ENCODE measurements around the gene PRKN.

PRKN gene

DNA sequence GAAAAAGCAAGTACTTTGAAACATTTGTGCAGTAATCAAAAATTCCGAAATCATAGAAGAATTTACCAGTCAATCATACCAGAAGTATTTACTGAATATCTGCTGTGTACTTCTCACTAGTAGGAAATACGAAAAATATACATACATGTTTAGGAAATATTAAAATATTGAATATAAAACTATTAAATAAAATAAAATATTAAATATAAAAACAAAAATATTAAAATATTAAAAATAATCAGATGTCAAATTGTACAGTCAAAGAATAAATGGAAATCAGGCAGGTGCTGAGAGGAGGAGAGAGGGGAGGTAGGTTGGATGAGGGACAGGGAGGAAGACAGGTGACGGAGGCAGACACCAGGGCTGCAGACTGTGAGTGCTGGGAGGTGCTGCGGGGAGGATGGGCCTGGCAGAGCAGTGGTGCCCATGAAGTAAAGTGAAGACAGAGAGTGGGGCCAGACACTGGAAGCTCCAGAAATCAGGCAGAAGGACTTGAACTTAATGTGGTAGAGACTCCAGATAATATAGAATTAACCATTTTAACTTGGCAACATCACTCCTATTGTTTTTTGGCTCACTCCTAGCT lies 55.9 kb downstream of the PRKN start:
- no peak for DNase-seq

- DNase-seq: no peak
Measured at GRCh38 chr6:162670345-162670744, 57.2 kb downstream of the PRKN start.

- no peak for DNase-seq
Measured at GRCh38 chr6:162666246-162666645, 61.3 kb downstream of the PRKN start.

DNA sequence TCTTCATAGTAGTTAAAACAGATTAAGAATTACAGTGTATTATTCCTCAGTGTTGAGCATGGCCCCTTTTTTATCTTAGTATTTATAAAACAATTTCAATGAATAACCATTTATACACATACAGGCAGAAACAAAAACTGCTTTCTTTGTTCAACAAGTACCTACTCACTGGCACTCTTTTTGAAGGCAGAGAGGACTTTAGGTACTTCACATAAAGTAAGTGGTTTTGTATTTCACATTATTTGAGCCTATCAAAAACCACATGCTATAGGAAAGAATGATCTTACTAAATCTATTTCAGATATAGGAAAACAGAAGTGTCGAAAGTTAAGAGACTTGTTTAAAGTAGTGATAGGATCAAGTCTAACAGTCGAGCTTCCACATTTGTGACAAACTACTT lies 73.8 kb downstream of the PRKN start:
- no peak for DNase-seq

DNA sequence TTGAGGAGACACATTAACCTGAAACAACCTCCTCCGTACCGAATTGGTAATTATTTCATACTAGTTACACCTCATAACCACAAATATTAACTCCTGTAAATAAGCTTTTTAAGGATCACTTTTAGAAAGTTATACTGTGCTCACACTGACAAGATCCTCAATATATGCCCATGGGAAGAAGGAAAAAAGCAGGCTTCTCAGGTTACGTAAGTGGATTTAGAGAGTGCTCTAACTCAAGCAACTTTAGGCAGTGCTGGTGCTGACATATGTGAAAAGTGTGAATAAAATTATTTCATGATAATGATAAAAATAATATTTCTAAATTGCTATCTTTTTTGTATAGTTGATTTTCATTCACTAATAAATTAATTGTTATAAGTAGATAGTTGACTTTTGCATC lies 76.1 kb downstream of the PRKN start:
- no peak for DNase-seq

DNA sequence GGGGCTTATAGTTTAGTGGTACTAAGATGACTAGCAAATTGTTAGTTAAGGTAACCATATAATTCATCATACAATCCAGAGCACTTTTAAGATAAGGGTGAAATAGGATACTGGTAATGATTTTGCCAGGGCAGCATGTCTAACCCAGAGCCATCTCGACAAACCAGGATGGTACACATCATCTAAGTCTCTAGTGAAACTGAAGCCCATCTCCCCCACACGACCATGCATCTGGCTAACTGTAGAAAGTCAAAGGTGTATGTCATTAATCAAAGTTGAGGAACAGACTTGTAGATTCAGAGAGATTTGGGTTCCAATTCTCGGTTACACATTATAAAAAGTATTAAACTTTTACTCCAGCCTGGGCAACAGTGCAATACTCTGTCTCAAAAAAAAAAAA lies 78.3 kb downstream of the PRKN start:
- no peak for DNase-seq

- no peak for DNase-seq
Measured at GRCh38 chr6:162644153-162644552, 83.4 kb downstream of the PRKN start.

DNA sequence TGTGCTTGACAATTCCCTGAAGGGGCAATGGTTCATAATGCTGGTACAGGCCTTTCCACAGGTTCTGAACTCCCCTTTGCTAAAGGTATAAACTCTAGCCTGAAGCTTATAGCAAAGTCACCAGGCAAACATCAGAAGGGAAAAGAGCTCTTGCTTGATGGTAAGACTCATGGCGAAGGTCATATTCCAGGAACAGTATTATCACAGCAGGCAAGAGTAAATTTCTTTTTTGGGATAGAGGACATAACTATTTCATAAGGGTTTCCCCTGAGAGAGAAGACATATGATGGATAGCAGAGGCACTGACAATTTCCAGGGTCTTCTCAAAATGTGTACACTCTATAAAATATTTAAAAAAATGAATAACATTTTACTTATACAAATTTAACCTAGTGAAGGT lies 86.8 kb downstream of the PRKN start:
- DNase-seq: no peak

DNA sequence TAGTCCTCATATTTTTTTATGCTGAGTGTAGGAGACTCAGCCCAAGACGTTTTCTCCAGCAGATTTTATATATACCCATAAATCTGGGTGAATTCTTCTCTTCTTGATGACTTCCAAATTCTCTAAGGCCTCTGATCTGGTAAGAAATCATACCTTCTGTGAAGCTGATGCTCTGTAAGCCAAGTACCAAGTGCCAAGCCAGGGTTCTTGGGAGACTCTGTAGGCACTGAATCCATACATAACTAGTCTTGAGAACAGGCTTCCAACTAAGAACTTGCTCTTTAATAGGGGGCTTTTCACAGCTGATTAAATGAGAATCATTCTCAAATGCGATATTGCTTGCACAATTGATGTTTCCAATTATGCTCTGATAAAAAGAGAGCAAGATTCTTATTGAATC lies 87.6 kb downstream of the PRKN start:
- no peak for DNase-seq

- no peak for DNase-seq
Measured at GRCh38 chr6:162638931-162639574, 88.5 kb downstream of the PRKN start.

DNA sequence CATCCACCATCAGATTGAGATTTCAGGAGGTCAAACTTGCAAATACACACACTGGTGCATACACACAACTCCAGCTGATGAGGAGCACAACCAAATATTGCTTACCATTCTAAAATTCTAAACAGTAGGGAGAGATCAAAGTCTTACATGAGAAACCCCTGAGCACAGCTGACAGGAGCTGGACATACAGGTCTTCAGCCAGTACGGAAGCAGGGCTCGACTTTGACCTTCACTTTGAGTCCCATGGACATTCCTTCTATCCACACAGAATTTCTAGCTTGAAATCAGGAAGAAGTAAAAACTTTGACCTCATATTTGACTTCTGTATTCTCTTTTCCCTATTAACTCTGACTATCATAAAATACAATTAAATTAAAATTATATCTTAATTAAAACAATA lies 90.2 kb downstream of the PRKN start:
- DNase-seq: no peak

DNA sequence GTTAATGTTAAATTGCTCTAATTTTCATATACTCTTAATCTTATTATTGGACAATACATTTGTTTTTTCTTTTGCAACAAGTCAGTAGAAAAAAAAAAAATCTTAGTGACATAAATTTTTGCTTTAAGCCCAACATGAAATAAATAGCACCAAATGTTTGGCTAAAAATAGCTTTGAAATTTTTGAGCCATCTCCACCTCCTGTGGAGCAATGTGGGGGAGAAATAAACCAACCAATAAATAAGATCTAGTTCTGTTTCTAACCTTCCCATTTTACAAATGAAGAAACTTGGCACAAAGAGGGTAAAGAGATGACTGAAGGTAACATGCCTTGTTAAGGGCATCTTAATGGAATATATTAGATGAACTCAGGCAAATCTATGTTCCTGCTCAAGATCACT lies 91.4 kb downstream of the PRKN start:
- no peak for DNase-seq

- no peak for DNase-seq
Measured at GRCh38 chr6:162631546-162631945, 96.0 kb downstream of the PRKN start.

DNA sequence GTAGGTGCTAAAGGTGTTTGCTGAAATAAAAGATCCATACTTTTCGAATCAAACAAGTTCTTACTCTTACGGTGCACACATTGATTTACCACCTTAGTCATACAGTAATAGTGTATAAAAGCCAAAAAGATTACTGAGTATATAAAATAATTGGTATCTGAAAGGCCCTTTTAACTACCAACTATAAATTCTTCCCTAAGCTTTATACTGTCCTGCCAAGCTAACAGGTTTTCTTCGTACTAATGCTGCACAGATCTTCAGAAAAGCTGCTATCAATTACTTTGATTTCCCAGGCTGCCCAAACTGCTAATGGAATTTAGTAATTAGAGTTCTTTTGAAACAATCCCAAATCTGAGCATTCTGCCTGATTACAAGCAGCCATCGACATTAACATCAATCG lies 97.5 kb downstream of the PRKN start:
- DNase-seq: no peak

- no peak for DNase-seq
Measured at GRCh38 chr6:162627825-162628224, 99.7 kb downstream of the PRKN start.

GRCh38 chr6:162627362-162627761 lies 100.2 kb downstream of the PRKN start:
- no peak for DNase-seq

DNA sequence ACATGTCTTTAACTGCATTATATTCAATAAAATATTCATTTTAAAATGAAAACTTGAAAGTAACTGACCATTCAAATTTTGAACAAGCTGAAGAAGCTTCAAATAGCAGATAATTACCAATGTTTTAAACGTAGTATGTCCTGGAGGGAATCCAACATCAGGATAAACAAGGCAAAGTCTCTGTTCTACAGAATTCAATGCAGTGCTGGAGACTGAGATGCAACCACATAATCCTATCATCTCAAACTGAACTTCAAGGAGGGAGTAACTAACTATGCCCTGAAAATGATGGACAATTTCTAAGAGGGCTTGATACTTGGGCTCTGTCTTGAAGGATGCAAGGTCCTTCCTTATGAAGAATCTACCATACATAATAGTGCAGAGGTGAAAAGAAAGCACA lies 100.7 kb downstream of the PRKN start:
- DNase-seq: no peak

DNA sequence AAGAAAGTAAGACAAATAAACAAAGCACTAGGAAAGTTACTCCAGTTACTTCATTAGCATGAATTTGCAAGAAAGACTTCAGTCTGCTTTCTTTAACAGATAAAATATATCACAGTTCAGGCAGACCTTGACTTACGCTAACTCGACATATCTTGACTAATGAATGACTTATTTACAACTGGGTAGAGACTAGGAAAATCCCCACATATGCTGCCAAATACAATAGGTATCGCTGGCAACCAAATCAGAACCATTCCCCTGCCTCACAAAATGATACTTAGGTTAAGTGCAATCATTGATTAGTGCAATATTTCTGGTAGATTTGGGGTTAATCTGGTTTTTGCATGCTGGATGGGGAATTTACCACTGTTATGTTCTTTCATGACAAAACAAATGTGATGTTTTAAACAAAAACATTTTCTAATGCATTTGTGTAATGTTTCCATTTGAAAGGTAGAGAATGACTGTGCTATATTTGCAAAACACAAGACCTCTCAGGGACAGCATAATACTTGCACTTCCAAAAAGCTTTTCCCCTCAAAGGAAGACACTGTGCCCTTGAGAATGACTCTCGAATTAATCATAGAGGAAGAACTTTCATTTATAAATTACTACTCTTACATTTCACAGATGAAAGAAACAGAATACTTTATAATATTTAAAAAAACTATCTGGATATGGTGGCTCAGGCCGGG lies 101.6 kb downstream of the PRKN start:
- no peak for DNase-seq

- no peak for DNase-seq
Measured at GRCh38 chr6:162622572-162622971, 105.0 kb downstream of the PRKN start.

DNA sequence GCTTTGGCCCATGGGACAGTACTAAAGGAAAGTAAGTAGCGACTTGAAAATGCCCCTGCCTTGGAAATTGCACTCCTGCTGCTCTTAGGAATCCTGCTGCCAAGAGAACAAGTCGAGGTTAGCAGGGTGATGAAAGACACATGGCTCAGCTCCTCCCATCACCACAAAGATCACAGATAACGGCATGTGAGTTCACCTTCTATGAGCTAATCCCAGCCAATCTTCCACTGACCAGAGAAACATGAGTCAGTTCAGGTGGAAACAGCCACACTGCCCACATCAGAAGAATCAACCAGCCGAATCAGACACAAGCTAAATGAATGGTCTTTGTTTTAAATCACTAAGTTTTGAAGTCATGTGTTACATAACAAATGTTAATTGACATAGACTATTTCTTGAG lies 106.3 kb downstream of the PRKN start:
- no peak for DNase-seq

- DNase-seq: no peak
Measured at GRCh38 chr6:162620073-162620472, 107.5 kb downstream of the PRKN start.

- DNase-seq: no peak
Measured at GRCh38 chr6:162618448-162619002, 109.0 kb downstream of the PRKN start.

DNA sequence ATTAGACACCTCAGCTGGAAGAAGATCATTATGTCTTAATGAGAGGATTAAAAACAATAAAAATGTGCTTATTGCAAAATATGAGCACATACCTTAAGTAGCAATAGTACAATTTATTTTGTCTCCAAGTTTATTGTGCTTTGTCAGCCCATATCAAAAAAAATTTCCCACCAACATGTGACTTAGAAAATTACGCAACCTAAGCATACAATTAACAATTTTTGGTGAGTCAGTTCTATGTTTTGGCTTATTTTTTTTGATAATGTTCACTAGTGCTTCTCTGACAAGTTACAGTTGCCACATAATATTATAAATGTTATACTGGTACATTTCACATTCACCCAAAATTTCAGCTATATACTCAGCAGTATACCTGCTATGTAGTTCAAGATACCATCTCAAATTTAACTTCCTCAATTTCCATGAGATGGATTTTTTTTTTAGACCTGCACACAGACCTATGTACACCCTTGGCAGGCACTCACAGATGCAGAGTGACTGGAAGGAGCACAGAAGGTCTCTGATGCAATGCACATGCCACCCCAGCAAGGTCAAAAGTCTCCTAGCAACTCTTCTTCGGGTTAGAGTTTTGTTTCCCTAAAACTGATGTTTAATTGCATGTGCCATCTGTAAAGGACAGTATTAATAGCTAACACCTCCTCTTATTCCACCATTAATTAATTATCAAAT lies 112.4 kb downstream of the PRKN start:
- DNase-seq: no peak

- DNase-seq: no peak
Measured at GRCh38 chr6:162613310-162613709, 114.3 kb downstream of the PRKN start.

Data from GOT3 (cell line).